Erythroblast (primary cell): ENCODE measurements around the gene BPGM.
"Not testable (repeated sequence)": the region's sequence is repeated elsewhere in the genome, so short reads cannot be mapped to it uniquely, and the experiment has no call there.

ENCODE experiments used
- GATA1 ChIP-seq: IDR thresholded peaks from 2 replicates; pipeline ENCODE4 v1.6.1; 2011; ENCODE audit warnings: low read depth, mild to moderate bottlenecking, control low read depth, low read length, moderate library complexity
- POLR2A ChIP-seq: IDR thresholded peaks from 2 replicates; pipeline ENCODE4 v1.6.1; 2011; ENCODE audit warnings: mild to moderate bottlenecking, low read length

DNA sequence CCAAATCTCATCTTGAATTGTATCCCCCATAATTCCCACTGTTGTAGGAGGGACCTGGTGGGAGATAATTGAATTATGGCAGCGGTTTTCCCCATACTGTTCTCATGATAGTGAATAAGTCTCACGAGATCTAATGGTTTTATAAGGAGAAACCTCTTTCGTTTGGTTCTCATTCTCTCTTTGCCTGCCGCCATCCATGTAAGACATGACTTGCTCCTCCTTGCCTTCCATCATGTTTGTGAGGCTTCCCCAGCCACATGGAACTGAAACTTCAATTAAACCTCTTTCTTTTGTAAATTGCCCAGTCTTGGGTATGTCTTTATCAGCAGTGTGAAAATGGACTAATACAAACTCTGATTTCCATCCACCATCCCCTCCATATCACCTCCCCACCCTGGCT lies 4.7 kb upstream of the BPGM start:
- TF ChIP-seq POLR2A, GATA1: not testable (repeated sequence)
